Glutamatergic neuron (in vitro differentiated cells): Measurements from ENCODE around the gene GGN. TPM values are rescaled to one million over a fixed set of nuclear protein-coding genes. Genes with fewer than 3 reads are reported as not detected.
A peak's percentile ranks its signal among the peaks of the same experiment; 100 is the strongest.
"Not testable (repeated sequence)": the region's sequence is repeated elsewhere in the genome, so short reads cannot be mapped to it uniquely, and the experiment has no call there.

Source experiments
- DNase-seq: peaks from one replicate; pipeline ENCODE4 v3.0.0; 2022
- H3K27ac Mint-ChIP-seq: one replicate; pipeline ENCODE4 v1.8.0; 2020; ENCODE audit warnings: mild to moderate bottlenecking, mixed read lengths, inconsistent platforms; ENCODE audit not compliant: unreplicated experiment
- H3K27me3 Mint-ChIP-seq: one replicate; pipeline ENCODE4 v1.8.0; 2020; ENCODE audit warnings: mild to moderate bottlenecking, moderate library complexity, mixed read lengths, inconsistent platforms; ENCODE audit not compliant: unreplicated experiment
- H3K36me3 Mint-ChIP-seq: one replicate; pipeline ENCODE4 v1.8.0; 2020; ENCODE audit warnings: mild to moderate bottlenecking, mixed read lengths, inconsistent platforms; ENCODE audit not compliant: unreplicated experiment
- H3K4me1 Mint-ChIP-seq: one replicate; pipeline ENCODE4 v1.8.0; 2020; ENCODE audit warnings: mild to moderate bottlenecking, low read depth, mixed read lengths, inconsistent platforms; ENCODE audit not compliant: unreplicated experiment
- H3K4me3 Mint-ChIP-seq: one replicate; pipeline ENCODE4 v1.8.0; 2020; ENCODE audit warnings: mild to moderate bottlenecking, mixed read lengths, inconsistent platforms; ENCODE audit not compliant: unreplicated experiment
- H3K9me3 Mint-ChIP-seq: one replicate; pipeline ENCODE4 v1.8.0; 2020; ENCODE audit warnings: mild to moderate bottlenecking, moderate library complexity, mixed read lengths, inconsistent platforms; ENCODE audit not compliant: unreplicated experiment
- CTCF ChIP-seq: fragments of 200-600 bp; sonication (generic); IDR thresholded peaks from one replicate; pipeline ENCODE4 v1.5.0; 2021; ENCODE audit not compliant: partially characterized antibody, unreplicated experiment
- total RNA-seq: library from RNA; stranded (reverse); fragmentation: NEBNext Ultra II Directional; extraction: Animal tissue kit (Norgen Biotek cat#: 25700); gene quantifications from one replicate; pipeline ENCODE4 v1.2.1, GENCODE V29; 2021; ENCODE audit not compliant: unreplicated experiment

GGN gene
- total RNA-seq, 1 donor from 2014 or later, result 2.0 TPM

- peaks cover 26% of the 10 kb centered on the region for H3K4me1 Mint-ChIP-seq
- H3K27ac Mint-ChIP-seq, result no peak overlapping the region
- TF ChIP-seq CTCF, result no peak
- H3K4me3 Mint-ChIP-seq, result no peak overlapping the region
- no peaks in the 10 kb centered on the region for H3K9me3 Mint-ChIP-seq
- no peaks in the 10 kb centered on the region for H3K36me3 Mint-ChIP-seq
- DNase-seq, result no peak
- H3K27me3 Mint-ChIP-seq, result peaks cover 6% of the 10 kb centered on the region
These were observed 43.1 kb upstream of the GGN start for GRCh38 chr19:38430931-38431330.

GRCh38 chr19:38429811-38430156, 42.0 kb upstream of the GGN start:
- peaks cover 2% of the 10 kb centered on the region for H3K9me3 Mint-ChIP-seq
- H3K27ac Mint-ChIP-seq, result no peak overlapping the region
- H3K36me3 Mint-ChIP-seq, result no peaks in the 10 kb centered on the region
- peaks cover 6% of the 10 kb centered on the region for H3K27me3 Mint-ChIP-seq
- TF ChIP-seq CTCF, result no peak
- no peak overlapping the region for H3K4me3 Mint-ChIP-seq
- no peak for DNase-seq
- peaks cover 23% of the 10 kb centered on the region for H3K4me1 Mint-ChIP-seq

GRCh38 chr19:38429055-38429810, 41.4 kb upstream of the GGN start:
- Mint-ChIP-seq H3K4me1 (peaks cover 21% of the 10 kb centered on the region), H3K4me3 (no peak overlapping the region), H3K27ac (no peak overlapping the region), H3K36me3 (no peaks in the 10 kb centered on the region), H3K9me3 (peaks cover 2% of the 10 kb centered on the region), H3K27me3 (peaks cover 4% of the 10 kb centered on the region)
- TF ChIP-seq CTCF, result no peak
- no peak for DNase-seq

GRCh38 chr19:38427035-38427677, 39.3 kb upstream of the GGN start:
- peaks cover 18% of the 10 kb centered on the region for H3K4me1 Mint-ChIP-seq
- not testable (repeated sequence) for DNase-seq, H3K4me3 Mint-ChIP-seq, H3K36me3 Mint-ChIP-seq, H3K27ac Mint-ChIP-seq, H3K27me3 Mint-ChIP-seq, H3K9me3 Mint-ChIP-seq

- peak; percentile 49 for DNase-seq
- Mint-ChIP-seq H3K27ac (no peak within 1 kb of the TSS), H3K4me1 (peaks cover 15% of the 10 kb centered on the region), H3K27me3 (peaks cover 2% of the 10 kb centered on the region), H3K36me3 (no peaks in the 10 kb centered on the region), H3K4me3 (peak within 1 kb of the TSS; percentile 77), H3K9me3 (peaks cover 2% of the 10 kb centered on the region)
- TF ChIP-seq CTCF, result no peak
These were observed 38.1 kb upstream of the GGN start, which contains the start of gene RASGRP4 for GRCh38 chr19:38425810-38426466. TSS of gene RASGRP4 (minus strand) at chr19:38426219. CDS start at chr19:38426091, 128 bp downstream.
